Head of caudate nucleus (tissue), 42 donors: Measurements from ENCODE around the gene VSTM4.

Experiments
- DNase-seq, 42 donors: peaks; one replicate each; pipeline versions ENCODE4 v3.0.0 to v3.0.0-alpha.2; 2020 to 2021; ENCODE audit warnings: mixed read lengths in 7 of 42
- intact Hi-C: fragments of 100-400 bp; cut with DNase I; formaldehyde crosslinking; loops from one replicate; pipeline ENCODE4 v1.15.0; 2022

Gene VSTM4

DNA sequence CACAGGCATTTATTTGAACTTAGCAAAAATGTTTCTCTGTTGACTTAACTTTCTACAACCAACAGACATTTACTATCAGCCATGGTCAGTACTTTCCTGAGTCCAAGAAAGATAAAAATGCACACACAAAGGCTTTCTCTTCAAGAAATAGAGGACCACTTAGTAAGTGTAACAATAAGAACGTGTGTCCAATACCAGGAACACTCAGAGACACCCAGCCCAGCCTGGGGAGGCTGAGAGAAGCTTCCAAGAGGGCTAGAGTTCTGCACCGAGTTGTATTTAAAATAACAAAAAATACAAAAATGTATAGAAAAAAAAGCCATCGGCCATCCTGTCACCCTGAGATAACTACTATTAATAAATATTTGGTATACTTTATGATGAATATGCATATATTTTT, 35.8 kb downstream of the VSTM4 start:
- intact Hi-C loops: no loop called here
- DNase-seq: peak in 3 of 42 donors; percentile 9 to 40 (median 13)

DNA sequence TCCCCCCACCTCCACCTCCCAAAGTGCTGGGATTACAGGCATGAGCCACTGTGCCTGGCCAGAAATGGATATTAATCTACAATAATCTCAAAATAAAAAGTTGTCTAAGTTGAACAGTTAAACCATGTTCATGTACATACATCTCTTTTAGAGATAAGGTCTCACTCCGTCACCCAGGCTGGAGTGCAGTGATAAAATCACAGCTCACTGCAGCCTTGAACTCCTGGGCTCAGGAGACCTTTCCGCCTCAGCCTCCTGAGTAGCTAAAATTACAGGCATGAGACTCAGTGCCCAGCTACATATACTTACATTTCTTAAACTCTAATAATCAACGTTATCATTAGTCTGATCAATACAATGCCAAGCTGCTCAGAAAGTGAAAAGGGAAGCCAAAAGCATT, 36.2 kb downstream of the VSTM4 start:
- DNase-seq: peak in 2 of 42 donors; percentile 17 to 28
- intact Hi-C loops: no loop called here

DNA sequence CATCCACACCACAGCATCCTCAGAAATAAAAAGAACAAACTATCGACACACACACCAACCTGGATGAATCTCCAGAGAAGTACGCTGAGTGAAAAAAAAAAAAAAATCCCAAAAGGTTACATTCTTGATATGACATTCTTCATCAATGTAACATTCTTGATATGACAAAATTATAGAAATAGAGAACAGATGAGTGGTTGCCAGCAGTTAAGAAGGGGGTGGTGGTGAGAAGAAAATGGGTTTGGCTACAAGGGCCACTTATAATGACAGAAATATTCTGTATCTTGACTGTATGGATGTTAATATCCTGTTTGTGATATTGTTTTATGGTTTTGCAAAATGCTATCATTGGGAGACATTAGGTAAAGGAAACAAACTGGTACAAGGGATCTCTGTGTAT, 36.9 kb downstream of the VSTM4 start:
- no peak for DNase-seq
- intact Hi-C loops: no loop called here

DNA sequence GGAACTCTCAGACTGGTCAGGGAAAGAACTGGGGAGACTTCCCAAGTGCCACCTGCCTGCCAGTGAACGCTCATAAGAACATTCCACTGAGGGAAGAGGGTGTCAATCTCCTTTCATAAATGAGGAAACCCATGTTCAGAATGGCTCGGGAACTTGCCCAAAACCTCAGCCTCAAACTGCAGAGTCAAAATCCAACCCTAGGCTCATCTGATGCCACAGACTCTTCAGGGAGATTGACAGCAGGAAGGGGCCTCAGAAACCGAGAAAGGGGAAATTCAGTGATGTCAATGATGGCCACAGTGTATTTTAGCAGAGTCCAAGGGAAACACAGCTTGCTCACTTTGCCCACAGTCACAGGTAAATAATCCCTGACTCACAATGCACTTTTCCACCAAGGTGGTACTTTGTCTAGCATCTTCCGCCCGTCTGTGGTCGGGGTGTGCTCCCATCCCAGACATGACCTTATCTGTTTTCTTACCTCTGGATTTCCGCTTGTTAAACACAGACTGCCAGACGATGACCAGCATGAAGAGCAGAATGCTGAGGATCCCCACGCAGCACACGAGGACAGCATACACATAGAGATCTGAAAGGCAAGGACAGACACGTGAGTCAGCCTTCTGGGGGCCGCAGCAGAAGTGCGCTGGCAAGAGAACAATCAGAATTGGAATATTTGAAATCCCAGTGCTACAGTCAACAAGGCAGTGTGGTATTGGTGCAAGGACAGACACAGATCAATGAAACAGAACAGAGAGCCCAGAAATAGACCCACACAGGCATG, 38.4 kb downstream of the VSTM4 start:
- intact Hi-C loops: no loop called here
- DNase-seq: peak in 6 of 42 donors; percentile 14 to 43 (median 28)

DNA sequence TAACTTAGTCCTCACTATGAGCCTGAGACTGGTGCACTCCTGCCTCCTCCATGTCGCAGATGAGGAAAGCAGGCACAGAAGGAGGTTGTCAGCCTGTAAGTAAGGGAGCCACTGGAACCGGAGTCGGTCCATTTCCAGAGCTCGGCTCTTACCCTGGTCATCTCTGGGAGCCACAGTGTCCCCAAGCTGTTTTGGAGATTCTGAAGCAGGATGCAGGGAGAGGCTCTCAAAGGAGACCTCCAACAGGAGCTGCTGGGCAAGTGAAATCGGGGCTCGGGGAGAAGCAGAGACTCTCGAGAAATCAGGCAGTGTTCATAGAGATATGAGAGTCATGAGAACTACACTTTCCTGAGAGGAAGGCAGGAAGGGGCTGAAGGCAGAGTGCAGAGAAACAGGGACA, 39.0 kb downstream of the VSTM4 start:
- intact Hi-C loops: no loop called here
- peak in 2 of 42 donors; percentile 14 to 22 for DNase-seq

DNA sequence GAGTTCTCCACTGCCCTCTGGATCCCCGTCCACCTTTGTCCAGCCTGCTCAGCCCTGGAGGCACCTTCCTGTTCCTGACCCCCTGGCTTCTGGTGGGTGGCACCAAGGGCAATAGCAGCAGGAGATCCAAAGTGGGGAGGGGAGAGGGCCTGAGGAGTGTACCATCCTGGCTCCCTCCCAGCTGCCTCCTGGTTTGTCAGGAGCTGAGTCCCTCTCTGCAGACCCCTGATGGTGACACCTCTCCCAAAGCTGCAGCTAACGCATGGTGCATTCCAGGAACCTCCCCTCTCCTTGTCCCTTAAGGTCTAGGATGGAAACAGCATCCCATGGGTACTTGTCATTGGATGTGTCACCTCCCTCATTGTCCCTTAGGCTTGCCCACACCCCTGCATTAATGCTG, 39.6 kb downstream of the VSTM4 start:
- DNase-seq: peak in 2 of 42 donors; percentile 21 to 27
- intact Hi-C loops: no loop called here

DNA sequence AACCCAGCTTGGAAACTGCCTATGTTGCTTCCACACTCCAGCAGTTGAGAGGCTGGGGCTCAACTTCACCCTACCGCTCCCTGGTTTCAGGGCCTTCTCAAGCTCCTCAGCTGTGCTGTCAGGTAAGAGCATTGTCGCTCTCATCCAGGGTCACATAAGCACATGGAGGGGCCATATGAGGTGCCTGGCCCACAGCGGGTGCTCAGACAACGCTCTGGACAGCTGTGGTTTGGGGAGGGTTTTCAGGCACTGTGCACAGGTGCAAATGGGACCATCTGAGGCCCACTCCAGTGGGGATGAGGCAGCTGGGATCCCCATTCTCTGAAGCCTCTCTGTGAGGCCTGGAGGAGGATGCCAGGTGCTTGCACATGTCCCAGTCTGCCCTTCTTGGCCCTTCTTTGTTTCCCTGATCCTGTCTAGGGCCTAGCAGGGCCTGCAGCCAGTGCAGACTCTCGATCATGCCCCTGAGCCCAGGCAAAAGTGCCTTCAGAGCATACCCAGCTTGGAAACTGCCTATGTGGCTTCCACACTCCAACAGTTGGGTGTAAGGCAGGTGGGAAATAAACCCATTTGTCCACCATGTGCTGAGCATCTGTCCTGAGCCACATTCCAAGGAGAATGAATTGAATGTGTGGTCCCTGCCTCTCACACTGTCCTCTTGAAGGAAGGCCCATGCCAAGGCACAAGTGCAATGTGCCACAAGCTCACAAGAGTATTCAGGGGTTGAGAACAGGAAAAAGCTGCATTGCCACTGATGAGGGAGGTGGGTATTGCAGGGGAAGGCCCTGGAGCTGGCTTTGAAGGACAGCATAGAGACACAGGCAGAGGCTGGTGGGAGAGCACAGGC, 40.3 kb downstream of the VSTM4 start:
- intact Hi-C loops: no loop called here
- DNase-seq: peak in 2 of 42 donors; percentile 17 to 22

DNA sequence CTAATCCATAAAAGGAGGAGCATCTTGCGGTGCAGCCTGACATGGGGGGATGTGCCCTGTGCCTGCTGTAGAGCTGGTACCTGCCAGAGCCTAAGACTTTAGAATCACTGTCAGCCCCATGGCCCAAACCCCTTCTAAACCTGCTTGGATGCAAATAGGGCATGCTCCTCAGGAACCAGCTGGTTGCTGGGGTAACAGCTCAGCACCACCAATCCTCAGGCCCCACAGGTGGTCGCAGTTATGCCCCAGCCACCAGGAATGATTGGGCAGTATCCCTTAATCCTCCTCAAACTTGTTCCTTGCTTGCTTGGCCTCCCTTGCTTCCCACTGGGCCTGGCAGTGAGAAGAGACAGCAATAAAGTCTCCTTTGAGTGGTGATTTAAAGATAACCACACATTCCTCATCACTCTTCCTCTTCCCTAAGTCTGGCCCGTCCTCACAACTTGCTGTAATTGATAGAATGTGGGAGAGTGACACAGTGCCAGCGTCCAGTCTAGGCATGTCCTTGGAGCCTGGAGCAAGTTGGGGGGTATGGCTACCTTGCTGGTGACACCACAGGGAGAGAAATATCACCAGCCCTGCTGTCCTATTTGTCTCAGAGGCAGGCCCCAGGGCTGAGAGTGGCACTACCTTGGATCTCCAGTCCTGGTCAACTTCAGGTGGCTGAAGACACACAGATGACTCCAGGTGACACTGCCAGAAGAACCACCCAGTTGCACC, 43.0 kb downstream of the VSTM4 start:
- intact Hi-C loops: no loop called here
- DNase-seq: peak in 2 of 42 donors; percentile 19 to 26

DNA sequence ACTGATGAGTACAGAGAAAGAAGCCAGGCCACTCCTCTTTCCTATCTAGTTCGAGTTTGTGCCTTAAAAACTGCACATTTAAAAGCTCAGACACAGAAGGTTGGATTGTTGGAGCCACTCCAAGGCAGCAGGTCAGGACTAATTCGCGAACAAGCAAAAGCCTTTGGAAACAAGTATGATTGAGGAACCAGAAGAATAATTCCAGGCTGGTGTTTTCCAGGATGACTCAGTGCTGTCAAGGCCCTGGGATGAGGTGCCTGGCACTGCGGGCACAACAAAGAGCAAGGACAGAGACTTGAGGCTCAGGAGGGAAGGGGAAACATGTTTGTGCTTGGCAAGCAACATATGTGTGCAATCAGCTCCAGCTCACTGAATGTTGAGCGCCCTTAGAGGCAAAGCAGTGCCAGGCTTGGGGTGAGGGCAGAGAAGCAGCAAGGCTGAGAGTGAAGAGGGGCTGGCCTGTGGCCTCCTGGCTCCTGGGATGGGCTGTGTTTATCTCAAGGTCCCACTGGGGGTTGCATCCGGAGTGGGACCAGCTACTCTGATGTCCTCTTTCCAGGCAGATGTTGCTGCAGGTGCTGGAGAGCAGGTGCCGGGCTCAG, 44.1 kb downstream of the VSTM4 start:
- peak in 2 of 42 donors; percentile 33 to 35 for DNase-seq
- intact Hi-C loops: no loop called here

DNA sequence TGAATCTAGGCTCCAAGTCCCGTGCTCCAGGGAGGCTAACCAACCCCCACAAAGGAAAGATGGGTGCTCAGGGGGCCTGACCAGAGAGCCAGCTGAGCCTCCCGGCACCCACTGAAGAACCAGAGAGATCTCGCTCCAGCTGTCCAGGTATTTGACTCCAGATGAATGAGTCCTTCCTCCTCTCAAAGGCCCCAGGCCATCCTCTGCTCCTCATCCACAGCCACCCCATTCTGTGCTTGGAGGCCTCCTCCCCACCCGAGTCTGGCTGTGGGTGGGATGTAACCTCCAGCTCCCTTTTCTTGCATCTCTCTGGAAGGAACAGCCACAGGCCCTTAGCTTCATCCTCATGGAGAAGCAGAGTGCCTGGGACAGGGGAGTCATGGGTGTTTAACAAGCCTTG, 44.6 kb downstream of the VSTM4 start:
- intact Hi-C loops: no loop called here
- DNase-seq: peak in 2 of 42 donors; percentile 15 to 20

DNA sequence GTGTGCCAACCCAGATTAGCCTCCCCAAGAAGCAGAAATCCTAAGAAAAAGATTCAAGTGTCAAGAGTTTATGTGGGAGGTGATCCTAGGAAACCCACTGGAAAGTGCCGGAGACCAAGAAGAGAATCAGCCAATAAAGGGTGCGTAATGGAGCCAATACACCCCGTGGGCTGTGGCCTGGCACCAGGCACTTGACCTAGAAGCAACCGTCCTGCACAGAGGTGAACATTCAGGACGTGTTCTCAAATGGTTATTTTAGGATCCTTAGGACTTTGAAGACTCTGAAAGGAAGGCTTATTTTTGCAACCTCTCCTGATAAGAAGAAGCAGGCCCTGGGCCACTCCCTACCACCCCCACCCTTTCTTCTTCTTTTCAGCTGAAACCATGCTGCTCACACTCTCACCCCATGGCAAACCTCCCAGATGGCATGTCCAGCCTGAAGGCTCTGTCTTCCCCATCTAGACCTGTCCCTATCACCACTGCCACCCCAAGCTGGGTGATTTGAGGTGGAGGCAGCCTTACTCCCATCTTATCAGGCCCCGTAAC, 46.6 kb downstream of the VSTM4 start:
- peak in 1 of 42 donors; percentile 31 for DNase-seq
- intact Hi-C loops: no loop called here

DNA sequence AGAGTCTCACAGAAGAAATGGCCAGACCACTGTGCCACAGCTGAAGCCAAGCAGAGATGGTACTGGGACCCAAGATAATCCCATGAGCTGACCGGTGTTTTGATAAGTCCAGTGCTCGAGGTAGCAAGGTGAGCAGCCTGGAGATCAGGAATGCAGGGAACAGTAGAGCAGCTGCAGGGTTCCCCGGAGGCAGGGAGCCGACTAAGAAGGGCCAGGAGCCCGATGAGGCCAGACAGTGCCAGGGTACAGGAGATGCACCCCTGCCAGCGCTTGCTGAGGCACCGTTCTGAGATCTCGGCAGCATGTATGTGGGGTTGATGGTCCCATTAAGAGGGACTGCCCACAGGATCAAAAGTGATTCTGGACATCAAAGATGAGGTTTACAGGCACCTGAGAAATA, 47.1 kb downstream of the VSTM4 start:
- peak in 1 of 42 donors; percentile 28 for DNase-seq
- intact Hi-C loops: no loop called here

DNA sequence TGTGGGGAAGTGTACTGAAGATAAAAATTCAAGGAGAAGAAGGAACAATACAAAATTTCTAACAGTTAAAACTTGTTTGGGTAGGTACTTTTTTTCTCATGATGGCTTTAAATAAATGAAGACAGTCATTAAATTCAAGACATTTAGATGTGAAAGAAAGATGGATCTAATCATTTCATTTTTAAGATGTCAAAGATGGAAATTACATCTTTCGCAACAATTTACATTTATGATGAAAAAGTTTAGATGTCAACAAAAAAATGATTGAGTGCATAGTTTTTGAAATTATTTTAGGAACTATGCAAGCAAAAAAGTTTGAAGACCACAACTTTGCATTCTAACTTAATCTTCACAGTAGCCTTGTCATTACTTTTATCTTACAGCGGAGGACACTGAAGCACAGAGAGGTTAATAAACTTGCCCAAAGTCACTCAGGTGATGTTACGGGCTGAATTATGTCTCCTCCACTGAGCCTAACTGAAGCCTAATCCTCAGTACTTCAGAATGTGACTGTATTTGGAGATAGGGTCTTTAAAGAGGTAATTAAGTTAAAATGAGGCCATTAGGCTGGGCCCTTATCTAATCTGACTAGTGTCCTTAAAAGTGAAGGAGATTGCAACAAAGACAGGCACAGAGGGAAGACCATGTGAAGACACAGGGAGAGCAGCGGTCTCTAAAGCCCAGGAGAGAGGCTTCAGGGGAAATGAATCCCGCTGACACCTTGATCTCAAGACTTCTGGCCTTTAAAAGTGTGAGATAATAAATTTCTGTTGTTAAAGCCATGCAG, 48.2 kb downstream of the VSTM4 start:
- no peak for DNase-seq
- intact Hi-C loops: no loop called here

DNA sequence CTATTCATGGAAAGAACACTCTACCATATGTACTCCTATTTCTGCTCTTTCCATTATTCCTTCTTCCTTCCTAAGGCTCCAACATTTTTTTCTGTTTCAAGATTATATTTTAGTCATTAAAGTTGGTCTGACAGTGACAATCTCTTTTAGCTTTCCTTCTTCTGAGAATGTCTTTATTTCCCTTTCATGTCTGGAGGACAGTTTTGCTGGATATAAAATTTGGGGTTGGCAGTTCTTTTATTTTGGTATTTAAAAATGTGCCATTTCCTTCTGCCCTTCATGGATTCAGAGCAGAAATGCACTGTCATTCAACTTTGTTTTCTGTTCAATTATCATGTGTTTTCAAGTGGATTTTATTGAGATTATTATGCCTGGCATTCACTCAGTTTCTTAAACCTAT, 53.1 kb downstream of the VSTM4 start:
- DNase-seq: no peak
- intact Hi-C loops: no loop called here

DNA sequence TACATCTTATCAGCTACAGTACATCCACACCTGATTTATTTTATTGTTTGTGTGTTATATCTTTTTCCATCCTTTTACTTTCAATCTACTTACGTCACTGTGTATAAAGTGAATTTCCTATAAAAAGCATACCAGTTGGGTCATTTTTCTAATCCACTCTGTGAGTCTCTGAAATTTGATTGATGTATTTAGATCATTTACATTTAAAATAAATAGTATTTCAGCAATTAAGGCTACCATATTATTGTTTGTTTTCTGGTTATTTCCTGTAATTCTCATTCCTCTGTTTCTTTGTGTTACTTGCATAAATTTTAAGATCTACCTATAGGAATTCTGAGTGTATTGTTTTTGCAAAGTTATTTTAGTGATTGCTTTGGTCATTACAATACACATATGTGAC, 53.7 kb downstream of the VSTM4 start:
- DNase-seq: no peak
- intact Hi-C loops: no loop called here

DNA sequence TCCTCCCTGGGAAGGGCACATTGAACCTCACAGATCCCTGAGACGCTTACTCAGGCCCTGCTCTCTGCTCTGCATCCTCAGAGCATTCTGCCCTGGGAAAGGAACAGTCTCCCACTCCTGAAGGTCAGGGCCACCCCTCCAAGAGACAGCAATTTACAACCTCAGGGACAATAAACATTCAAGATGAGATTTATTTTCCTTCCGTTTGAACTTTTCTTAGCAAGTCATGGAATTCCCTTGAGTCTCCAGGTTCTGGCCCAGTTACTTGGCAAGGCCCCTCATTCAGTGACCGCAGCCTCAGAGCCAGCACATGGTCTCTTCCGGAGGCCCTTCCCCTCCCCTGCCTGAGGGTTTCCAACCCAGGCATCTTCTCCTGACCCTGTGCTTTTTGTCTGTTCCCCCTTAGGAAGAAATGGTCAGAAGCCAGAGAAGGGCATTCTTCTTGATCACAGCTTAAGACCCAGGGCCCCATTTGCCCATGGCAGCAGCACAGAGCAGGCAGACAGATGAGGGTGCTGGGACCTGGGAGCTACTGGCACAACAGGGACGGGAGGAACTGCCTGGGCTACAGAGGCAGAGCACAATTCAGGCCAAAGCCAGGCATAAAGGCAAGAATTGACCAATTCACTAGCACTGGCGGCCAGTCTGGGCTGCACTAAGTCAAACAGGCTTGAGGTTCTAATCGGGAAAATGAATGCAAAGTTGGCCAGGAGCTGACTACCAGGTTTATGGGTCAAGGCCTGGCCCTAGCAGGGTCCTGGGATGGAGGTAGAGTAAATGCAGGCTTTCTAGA, 56.7 kb downstream of the VSTM4 start:
- intact Hi-C loops: no loop called here
- DNase-seq: peak in 1 of 42 donors; percentile 22

DNA sequence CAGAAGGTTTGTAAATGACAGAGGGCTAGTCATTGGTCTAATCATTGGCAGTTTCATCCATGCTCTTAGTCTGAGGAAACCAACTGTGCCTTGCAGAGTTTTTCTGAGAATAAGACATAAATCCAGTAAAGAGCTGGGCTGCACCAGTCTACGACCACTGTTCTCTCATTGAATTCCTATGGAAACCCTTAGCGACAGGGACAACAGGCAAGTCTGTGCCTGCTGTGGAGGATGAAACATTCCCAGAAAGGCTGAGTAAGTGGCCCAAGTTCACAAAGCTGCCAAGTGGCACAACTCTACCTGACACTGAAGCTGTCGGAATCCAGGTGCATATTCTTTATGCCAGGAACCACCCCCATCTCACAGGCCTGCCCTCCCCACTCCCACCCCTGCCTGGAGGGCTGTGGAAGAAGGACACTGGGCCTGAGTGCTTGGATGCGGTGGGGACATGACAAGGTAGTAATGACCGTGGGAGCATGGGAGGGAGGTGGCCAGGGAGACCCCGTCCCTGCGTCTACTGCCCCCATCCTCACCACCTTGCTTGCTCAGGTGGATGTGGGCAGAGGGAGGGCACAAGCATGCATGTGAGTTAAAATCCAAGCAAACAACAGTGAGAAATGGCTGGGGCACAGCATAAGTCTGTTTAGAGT, 58.0 kb downstream of the VSTM4 start:
- intact Hi-C loops: no loop called here
- no peak for DNase-seq
